HG03159 (cell line): ENCODE data around the gene PIK3R3.
"Not testable (repeated sequence)": the region's sequence is repeated elsewhere in the genome, so short reads cannot be mapped to it uniquely, and the experiment has no call there.

Experiments
- ATAC-seq: cut with Tn5 transposase; IDR thresholded peaks from one replicate; pipeline ENCODE4 v1.9.1; 2021; ENCODE audit warnings: mild to moderate bottlenecking, moderate library complexity; ENCODE audit not compliant: unreplicated experiment

Gene PIK3R3

DNA sequence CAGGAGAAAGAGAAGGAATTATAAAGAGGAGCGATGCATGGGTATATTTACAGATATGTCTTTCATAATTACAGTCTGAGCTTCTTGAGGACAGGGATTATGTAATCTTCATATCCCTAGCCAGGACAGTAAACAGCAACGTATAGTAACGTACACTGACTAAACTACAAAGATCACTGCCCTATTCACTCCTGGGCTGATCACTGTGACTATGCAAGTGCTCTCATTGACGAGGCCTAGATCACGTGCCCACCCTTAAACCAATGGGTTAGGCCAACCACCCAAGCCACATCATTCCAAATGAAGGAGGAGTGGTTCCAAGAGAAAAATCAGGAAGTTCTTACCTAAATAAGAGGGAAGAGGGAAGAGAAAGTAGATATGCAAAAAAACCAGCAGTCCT lies 18.5 kb downstream of the PIK3R3 start:
- ATAC-seq = no peak

DNA sequence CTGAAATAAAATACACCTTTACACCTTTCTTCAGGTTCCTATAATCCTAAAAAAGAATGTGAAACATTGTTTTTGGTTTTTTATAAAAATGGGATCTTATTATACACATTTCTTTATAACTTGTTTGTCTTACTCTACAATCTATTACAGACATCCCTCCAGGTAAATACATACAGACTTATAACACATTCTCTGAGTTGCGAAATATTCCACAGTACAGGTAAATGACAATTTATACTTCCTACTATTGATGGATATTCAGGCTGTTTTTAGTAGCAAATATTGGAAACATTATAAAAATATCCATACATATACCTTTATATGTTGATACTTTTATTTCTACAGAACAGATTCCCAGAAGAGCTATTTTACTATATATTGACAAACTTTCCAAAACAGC lies 20.3 kb downstream of the PIK3R3 start:
- ATAC-seq = no peak

DNA sequence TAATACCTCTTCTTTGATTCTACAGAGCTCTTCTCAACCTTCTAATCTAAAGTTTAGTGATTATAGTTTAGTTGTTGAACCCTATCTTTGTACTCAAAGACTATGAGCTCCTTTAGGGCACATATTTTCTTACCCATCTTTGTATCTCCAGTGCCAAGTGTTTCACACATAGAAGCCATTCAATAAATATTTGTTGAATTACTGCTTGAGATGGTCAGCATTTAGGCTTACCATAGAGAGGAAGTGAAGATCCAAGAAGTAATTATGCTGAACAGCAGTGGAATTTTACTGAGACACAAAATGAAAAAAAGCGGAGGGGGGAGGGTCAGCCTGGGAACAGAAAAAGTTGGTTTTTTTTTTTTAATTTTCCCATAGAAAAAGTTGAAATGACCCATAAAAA lies 21.9 kb downstream of the PIK3R3 start:
- ATAC-seq = no peak

DNA sequence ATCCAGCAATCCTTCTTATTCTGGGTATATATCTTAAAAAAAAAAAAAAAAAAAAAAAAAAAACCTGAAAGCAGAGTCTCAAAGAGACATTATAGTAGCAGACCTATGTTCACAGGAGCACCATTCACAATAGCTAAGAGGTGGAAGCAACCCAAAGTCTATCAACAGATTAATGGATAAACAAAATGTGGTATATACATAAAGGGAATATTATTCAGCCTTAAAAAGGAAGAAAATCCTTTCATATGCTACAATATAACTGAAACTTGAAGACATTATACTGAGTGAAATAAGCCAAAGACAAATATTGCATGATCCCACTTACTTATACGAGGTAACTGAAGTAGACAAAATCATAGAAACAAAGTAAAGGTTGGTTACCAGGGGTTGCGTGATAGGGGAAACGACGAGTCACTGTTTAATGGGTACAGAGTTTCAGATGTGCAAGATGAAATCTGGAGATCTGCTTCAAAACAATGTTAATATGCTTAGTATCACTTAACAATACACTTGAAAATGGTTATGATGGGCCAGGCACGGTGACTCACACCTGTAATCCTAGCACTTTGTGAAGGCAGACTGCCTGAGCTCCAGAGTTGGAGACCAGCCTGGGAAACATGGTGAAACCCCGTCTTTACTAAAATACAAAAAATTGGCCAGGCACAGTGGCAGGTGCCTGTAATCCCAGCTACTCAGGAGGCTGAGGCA lies 29.5 kb downstream of the PIK3R3 start:
- ATAC-seq = no peak

DNA sequence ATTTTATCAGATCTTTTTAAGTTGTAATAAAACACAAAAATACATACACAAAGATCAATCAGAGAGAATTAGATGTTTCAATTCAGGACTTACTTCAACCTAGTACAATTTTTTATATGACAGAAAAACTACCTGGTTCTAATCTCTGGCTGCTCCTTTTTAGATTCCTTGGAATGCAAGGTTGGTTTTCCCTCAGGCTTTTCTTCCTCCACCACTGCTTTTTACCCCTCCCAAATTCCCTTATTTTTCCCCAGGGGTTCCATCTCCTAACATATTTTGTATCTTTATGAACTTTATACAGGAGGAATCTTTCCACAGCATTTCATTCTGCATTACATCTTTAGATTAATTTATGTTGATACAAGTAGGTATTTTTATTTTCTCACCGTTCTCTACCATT lies 33.2 kb downstream of the PIK3R3 start:
- ATAC-seq = no peak

DNA sequence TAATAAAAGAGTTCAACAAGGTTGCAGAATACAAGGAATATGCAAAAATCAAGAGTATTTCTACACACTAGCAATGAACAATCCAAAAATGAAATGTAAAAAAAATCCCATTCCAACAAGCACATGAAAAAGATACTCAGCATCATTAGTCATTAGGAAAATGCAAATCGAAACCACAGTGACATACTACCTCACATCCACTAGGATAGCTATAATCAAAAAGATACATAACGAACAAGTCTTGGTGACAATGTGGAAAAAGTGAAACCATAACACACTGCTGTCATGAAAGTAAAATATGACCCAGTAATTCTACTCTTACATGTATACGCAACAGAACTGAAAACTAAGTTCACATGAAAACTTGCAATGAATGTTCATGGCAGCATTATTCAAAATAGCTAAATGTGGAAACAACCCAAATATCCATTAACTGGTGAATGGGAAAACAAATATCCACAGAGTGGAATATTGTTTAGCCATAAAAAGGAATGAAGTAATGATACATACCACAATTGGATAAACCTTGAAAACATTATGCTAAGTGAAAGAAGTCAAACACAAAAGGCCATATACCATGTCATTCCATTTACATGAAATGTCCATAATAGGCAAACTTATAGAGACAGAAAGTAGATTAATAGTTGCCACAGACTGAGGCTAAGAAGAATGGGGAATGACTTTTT lies 34.3 kb downstream of the PIK3R3 start:
- ATAC-seq = no peak

DNA sequence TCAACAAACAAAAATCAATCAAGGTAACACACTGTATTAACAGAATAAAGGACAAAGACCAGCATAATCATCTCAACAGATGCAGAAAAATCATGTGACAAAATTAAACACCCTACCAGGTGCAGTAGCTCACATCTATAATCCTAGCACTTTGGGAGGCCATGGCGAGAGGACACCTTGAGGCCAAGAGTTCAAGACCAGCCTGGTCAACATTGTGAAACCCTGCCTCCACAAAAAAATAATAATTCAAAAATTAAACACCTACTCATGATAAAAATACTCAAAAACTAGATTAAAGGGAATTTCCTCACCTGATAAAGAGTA lies 35.3 kb downstream of the PIK3R3 start:
- ATAC-seq = no peak

DNA sequence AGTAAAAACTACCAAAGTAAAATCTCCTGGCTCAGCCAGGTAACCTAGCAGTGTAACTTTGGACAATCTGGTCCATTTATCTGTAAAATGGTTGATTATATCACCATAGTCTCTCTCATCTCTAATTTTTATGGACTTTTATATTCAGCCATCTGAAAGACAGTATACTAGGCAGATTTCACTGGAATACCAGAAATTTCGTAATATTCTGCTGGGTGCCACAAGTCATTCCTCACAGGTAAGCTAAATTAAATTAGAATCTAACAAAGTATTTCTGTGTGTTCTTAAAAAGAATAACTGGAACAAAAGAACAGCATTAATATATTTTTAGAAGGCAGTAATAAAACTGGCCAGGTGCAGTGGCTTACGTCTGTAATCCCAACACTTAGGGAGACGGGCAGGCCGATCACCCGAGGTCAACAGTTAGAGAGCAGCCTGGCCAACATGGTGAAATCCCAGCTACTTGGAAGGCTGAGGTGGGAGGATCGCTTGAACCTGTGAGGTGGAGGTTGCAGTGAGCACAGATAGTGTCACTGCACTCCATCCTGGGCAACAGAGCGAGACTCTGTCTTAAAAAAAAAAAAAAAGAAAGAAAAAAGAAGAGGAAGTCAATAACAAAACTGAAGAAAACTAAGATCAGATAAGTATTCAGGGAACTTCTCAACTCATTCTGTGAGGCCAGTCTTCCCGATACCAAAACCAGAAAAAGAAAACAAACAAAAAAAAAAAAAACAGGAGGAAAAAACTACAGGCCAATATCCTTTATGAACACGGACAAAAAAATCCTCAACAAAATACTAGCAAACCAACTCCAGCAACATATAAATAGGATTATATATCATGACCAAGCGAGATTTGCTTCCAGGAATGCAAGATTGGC lies 35.9 kb downstream of the PIK3R3 start:
- ATAC-seq = no peak

DNA sequence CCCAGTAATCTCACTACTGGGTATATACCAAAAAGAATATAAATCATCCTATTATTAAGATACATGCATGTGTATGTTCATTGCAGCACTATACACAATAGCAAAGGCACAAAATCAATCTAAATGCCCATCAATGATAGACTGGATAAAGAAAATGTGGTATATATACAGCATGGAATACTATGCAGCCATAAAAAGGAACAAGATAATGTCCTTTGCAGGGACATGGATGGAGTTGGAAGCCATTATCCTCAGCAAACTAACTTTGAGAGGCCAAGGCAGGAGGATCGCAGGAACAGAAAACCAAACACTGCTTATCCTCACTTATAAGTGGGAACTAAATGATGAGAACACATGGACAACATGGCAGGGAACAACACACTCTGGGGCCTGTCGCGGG lies 37.3 kb downstream of the PIK3R3 start:
- ATAC-seq = not testable (repeated sequence)

DNA sequence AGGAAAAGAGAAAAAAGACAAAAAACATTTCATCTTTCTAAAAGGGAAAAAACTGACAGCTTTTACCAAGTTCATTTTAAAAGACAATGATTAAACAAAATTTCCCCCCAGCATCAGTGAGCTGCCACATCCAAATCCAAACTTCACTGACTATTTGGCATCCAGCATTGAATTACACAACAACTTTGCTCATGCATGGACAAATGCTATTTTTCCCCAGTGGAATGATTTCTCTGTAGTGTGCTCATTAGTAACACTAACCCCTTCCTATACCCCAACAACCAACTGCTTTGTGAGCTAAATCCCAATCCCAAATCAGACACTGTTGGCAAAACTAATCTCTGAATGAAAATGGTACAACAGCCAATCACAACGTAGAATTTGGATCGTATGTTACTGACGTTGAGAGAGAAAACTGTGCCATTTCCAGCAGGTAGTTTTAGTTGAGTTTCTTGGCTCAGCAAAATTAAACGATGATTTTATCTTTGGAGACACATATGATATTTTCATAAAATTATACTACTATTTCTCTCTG lies 37.9 kb downstream of the PIK3R3 start:
- no peak for ATAC-seq

DNA sequence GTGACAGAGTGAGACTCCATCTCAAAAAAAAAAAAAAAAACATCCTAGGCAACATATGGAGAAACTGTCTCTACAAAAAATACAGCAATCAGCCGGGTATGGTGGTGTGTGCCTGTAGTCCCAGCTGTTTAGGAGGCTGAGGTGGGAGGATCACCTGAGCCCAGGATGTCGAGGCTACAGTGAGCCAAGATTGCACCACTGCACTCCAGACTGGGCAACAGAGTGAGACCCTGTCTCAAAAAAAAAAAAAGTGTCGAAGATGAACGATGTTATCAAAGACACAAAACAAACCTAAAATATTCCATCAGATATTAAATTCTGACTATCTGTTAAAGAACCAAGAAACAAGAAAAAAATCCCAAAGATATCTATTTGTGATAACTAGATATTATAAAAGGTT lies 38.6 kb downstream of the PIK3R3 start:
- not testable (repeated sequence) for ATAC-seq

DNA sequence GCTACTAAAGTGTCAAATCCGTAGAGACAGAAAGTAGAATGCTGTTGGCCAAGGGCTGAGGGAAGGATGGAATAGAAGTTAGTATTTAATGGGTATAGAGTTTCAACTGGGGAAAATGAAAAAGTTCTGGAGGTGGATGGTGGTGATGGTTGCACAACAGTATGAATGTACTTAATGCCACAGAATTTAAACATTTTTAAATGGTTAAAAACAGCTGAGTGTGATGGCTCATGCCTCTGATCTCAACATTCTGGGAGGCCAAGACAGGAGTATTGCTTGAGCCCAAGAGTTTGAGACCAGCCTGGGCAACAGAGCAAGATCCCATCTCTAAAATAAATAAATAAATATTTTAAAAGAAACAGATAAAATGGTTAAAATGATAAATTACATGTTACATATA lies 44.5 kb downstream of the PIK3R3 start:
- ATAC-seq = no peak

DNA sequence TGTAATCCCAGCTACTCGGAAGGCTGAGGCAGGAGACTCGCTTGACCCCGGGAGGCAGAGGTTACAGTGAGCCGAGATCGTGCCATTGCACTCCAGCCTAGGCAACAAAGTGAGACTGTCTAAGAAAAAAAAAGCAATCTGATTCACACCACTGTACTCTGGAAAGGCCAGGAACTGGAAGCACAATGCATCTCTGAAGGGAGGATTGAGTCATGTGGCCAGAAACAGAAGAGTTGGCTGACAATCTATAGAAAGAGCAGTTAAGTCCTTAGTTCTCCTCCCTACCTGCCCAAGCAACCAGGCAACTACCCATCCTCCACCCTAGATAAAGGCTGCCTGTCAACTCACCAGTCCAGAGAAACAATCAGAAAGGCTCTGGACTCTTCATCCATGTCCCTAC lies 45.9 kb downstream of the PIK3R3 start:
- ATAC-seq = no peak

DNA sequence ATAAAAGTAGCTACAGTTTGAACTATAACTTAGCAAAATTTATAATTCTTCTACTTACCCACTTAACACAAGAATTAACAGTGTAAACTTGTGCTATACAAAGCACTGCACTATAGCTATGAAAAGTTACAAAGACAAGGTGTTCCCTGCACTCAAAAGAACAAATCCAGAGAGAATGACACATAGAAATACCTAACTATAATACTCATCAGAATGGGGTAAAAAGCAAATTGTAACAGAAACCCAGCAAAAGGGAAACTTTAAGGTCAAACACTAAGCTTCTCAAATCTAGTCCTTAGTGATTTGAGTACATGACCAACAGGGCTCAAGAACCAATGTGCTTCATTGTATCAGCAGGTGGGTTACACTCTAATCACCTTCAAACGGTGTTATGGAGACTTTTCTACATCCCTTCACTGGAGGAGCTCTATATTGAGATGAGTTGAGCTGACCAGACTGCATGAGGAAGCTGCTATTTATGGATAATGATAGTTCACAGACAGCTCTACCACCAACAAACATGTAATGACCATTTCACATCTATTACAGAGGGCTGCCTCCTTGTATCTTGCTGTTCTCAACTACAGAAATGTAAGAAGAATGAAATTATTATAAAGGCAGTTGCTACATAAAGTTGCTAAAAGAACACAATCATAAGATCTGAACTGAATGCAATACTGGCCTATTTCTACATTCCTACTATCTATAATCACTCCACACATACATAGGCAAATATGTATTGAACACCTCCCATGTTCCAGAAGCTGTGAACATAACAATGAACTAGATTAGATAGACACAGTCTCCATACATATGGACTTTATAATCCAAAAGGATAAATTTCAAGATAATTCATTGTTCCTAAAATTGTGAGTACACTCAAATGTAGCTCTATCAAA lies 47.6 kb downstream of the PIK3R3 start:
- no peak for ATAC-seq

DNA sequence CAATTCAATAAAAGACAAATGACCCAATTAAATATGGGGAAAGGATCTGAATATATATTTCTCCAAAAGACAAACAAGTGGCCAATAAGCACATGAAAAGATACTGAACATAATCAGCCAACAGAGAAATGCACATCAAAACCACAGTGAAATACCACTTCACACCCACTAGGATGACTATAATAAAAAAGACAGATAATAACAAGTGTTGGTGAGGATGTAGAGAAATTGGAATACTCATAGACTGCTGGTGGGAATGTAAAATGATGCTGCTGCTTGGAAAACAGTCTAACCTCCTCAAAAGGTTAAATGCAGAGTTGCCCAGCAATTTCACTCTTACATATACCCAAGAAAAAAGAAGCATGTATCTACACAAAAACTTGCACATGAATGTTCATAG lies 48.9 kb downstream of the PIK3R3 start:
- ATAC-seq = no peak

DNA sequence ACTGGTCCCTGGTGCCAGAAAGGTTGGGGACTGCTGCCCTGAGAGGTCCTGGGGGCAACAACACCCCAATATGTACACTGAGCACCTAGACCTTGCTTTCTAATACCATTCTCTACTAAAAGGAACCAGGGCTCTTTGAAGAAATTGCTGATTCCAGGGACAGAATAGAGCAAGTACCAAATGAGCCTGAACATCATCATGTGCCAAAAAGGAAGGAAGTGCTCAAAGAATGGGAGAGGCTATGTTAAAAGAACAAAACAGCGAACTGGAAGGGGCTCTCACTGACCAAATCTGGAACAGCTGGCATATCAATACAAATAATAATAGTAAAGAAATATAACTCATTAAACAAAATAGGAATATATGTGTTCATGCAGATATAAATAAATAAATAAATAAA lies 50.8 kb downstream of the PIK3R3 start:
- ATAC-seq = no peak

DNA sequence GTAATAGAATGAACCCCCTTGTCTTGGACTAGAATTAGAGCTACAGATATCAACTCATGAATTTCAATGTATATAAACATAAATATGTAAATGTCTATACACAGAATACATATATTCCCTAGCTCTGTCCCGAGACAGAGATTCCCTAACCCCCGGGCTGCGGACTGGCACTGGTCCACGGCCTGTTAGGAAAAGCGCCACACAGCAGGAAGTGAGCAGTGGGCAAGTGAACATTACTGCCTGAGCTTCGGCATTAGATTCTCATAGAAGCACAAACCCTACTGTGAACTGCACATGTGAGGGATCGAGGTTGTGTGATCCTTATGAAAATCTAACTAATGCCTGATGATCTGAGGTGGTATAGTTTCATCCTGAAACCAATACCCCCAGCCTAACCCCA lies 51.2 kb downstream of the PIK3R3 start:
- ATAC-seq = no peak

DNA sequence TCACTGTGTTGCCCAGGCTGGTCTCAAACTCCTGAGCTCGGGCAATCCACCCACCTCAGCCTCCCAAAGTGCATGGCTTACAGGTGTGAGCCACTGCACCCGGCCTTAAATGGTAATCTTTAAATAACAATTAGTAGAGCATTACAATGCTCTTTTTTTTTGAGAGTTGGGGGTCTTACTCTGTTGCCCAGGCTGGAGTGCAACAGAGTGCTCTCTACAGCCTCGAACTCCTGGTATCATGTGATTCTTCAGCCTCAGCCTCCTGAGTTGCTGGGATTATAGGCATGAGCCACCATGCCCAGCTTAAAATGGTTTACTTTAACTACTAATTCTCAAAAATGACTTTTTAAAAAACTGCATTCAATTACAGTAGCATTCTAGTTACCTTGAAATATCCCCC lies 52.2 kb downstream of the PIK3R3 start:
- no peak for ATAC-seq

DNA sequence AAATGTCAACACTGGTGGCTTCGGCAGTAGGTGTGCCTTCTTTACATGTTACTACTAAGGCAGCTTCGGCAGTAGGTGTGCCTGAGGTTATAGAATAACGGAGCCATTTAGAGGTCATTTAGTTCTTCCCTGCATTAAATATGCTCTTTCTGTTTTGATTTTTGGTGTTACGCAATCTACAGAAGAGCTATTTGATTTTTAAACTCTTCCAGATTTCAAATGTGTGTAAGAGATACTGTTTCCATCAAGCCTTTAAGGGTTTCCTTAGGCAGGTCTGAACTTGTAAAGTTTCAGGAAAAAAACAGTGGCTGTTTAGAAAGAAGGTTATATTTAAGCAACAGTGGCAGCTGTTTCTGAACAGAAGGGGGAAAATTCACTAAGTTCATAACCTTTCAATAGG lies 54.8 kb downstream of the PIK3R3 start:
- no peak for ATAC-seq

DNA sequence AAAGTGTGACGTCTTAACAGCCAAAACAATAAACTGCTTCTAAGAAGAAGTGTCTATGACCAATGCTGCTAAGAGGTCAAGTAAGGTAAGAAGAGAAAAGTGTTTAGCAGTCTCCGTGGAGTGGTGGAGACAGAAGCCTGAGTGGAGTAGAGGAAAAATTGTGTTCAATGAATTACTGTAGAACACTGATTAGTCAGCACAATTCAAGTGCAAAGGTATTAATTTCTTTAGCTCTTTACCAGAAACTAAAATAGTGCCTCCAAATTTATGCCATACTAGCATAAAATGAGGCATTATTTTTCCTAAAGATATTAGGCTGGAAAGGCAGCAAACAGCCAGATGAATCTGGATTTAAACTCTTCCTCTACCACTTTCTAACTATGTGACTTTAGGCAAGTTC lies 56.1 kb downstream of the PIK3R3 start:
- ATAC-seq = no peak

DNA sequence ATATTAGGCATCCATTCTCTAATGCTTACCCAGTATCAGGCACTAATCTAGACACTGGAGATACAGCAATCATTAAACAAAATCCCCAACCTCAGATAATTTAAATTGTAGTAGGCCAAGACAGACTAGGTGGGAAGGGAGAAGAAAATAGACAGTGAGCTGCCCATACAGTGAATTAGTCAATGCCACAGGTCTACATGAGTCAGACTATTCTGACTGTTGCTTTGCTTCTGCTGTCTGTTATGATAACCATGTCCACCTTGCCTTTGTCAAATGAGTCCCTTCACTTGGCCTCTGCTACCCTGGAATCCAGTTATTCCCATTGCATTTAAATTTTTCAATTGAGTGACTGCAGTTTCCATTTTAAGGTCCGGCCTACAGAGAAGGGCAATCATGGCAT lies 59.5 kb downstream of the PIK3R3 start:
- ATAC-seq = no peak
